Lower leg skin (tissue), 4 donors: Measurements from ENCODE around the gene CRY2. TPM values are rescaled to one million over a fixed set of nuclear protein-coding genes. Genes with fewer than 3 reads are reported as not detected.

Source experiments
- DNase-seq, 2 donors: peaks; one replicate each; pipeline ENCODE4 v3.0.0-alpha.2; 2019; ENCODE audit warnings: low spot score in 2 of 2
- H3K4me3 ChIP-seq: fragments of 200-600 bp; sonication (generic); 2 replicates; pipeline ENCODE4 v1.5.1; 2017; ENCODE audit warnings: mild to moderate bottlenecking, low read depth; ENCODE audit not compliant: poor library complexity, severe bottlenecking
- CTCF ChIP-seq, 3 donors: fragments of 450-650 bp; IDR thresholded peaks; one replicate each; pipeline ENCODE4 v1.5.1; 2016; ENCODE audit warnings: antibody characterized with exemption in 3 of 3, mild to moderate bottlenecking in 3 of 3, moderate library complexity in 2 of 3
- POLR2A ChIP-seq, 2 donors: fragments of 450-650 bp; IDR thresholded peaks; one replicate each; pipeline ENCODE4 v1.6.1; 2016 to 2017; ENCODE audit warnings: antibody characterized with exemption in 2 of 2, mild to moderate bottlenecking in 1 of 2, moderate library complexity in 1 of 2
- WGBS, 2 donors: methylation state at CpG; one replicate each; pipeline ENCODE4 v1.1.5; 2018; 5-methylcytosine and 5-hydroxymethylcytosine counted together
- intact Hi-C: fragments of 100-400 bp; cut with DNase I; formaldehyde crosslinking; loops from one replicate; pipeline ENCODE4 v1.15.0; 2023; ENCODE audit warnings: low total_unique reads
- total RNA-seq, 4 donors: library from RNA; depleted of rRNA; stranded (reverse); fragments of >200 nt; gene quantifications; one replicate each; pipeline ENCODE4 v1.1.0, GENCODE V29; 2016

The CRY2 gene
- total RNA-seq, 4 donors from 2014 or later = 59.6 to 92.1 (median 70.1) TPM

GRCh38 chr11:45928535-45929215 is 81.4 kb downstream of the CRY2 start:
- TF ChIP-seq CTCF (IDR thresholded peaks at IDR 0.05) = no peak
- TF ChIP-seq POLR2A (IDR thresholded peaks at IDR 0.05) = no peak
- intact Hi-C loops = no loop called here
- WGBS, 2 donors = 57 to 66% methylated on average over 13 of the region's 13 CpGs
- DNase-seq = peak in 1 of 2 donors; percentile 76
- no peak overlapping the region for H3K4me3 ChIP-seq

GRCh38 chr11:45929486-45930030 is 82.3 kb downstream of the CRY2 start:
- 52 to 64% methylated on average over 8 to 10 of the region's 10 CpGs for WGBS, 2 donors
- intact Hi-C loops = no loop called here
- peak; percentile 12 to 83 for DNase-seq

GRCh38 chr11:45930031-45930794 is 82.9 kb downstream of the CRY2 start:
- 41 to 42% methylated on average over 14 of the region's 14 CpGs for WGBS, 2 donors
- intact Hi-C loops = no loop called here
- H3K4me3 ChIP-seq = no peak overlapping the region
- TF ChIP-seq CTCF (IDR thresholded peaks at IDR 0.05) = no peak
- no peak for TF ChIP-seq POLR2A (IDR thresholded peaks at IDR 0.05)
- DNase-seq = peak in 1 of 2 donors; percentile 86

More at GRCh38 chr11:45929486-45930030, 82.3 kb downstream of the CRY2 start:
- H3K4me3 ChIP-seq = no peak overlapping the region
- no peak for TF ChIP-seq POLR2A (IDR thresholded peaks at IDR 0.05)

- DNase-seq = no peak
- intact Hi-C loops = no loop called here
- TF ChIP-seq POLR2A (IDR thresholded peaks at IDR 0.05) (no peak), CTCF (IDR thresholded peaks at IDR 0.05) (no peak)
- H3K4me3 ChIP-seq = no peak overlapping the region
- WGBS, 2 donors = 51 to 72% methylated on average over 8 of the region's 8 CpGs
These were observed 83.8 kb downstream of the CRY2 start for GRCh38 chr11:45930951-45931570.

GRCh38 chr11:45931739-45932138 is 84.5 kb downstream of the CRY2 start:
- intact Hi-C loops = no loop called here
- no peak overlapping the region for H3K4me3 ChIP-seq
- DNase-seq = peak in 1 of 2 donors; percentile 80
- WGBS, 2 donors = 60 to 70% methylated on average over 10 of the region's 10 CpGs
- TF ChIP-seq CTCF (IDR thresholded peaks at IDR 0.05) = no peak
- no peak for TF ChIP-seq POLR2A (IDR thresholded peaks at IDR 0.05)

GRCh38 chr11:45932217-45932616 is 84.9 kb downstream of the CRY2 start:
- no peak overlapping the region for H3K4me3 ChIP-seq
- DNase-seq = peak in 1 of 2 donors; percentile 76
- intact Hi-C loops = no loop called here
- TF ChIP-seq POLR2A (IDR thresholded peaks at IDR 0.05) = no peak
- WGBS, 2 donors = 53 to 59% methylated on average over 8 of the region's 8 CpGs

Other genes starting within 250 kb of the CRY2 start
- 1 to 10 TPM in 3 of 4 donors, under 1 TPM in 1; 0.30 to 1.7 (median 1.4) TPM for gene CHST1, start 181.9 kb upstream of the CRY2 start, total RNA-seq
- 10 to 100 TPM in 1 of 4 donors, 1 to 10 TPM in 3; 3.8 to 12.1 (median 7.0) TPM for gene SLC35C1, start 42.3 kb upstream of the CRY2 start, total RNA-seq
- gene MAPK8IP1, start 38.2 kb downstream of the CRY2 start, total RNA-seq = 1 to 10 TPM; 4.6 to 6.5 (median 5.4) TPM
- 1 to 10 TPM in 1 of 4 donors, under 1 TPM in 1, not detected in 2; 0.91 to 2.3 TPM for gene FREY1, start 59.8 kb downstream of the CRY2 start, total RNA-seq
- 10 to 100 TPM; 36.7 to 52.8 (median 41.2) TPM for gene PEX16, start 70.4 kb downstream of the CRY2 start, total RNA-seq
- gene LARGE2, start 75.2 kb downstream of the CRY2 start, total RNA-seq = 10 to 100 TPM; 20.7 to 30.1 (median 25.9) TPM